A673 (cell line): ENCODE data around the gene SCYL1. TPM values are rescaled to one million over a fixed set of nuclear protein-coding genes. Genes with fewer than 3 reads are reported as not detected.

Source experiments
- BruUV-seq: library from RNA; stranded (reverse); fragments of 400-500 nt; replicated peaks from 2 replicates; lab custom pipeline; 2021; lab: Mats Ljungman, UMichigan
- CTCF ChIA-PET: fragments of 300-600 bp; sonication (Branson Sonifier 250); formaldehyde crosslinking; loops from one replicate; lab custom pipeline; 2022; ENCODE audit warnings: antibody characterized with exemption; lab: Charles Lee
- POLR2A ChIA-PET: fragments of 300-600 bp; sonication (Branson Sonifier 250); formaldehyde crosslinking; loops from one replicate; lab custom pipeline; 2022; ENCODE audit warnings: antibody characterized with exemption; ENCODE audit not compliant: low non-redundant PET; lab: Charles Lee
- DNase-seq: peaks from one replicate; pipeline ENCODE4 v3.0.0-alpha.2; 2015; ENCODE audit warnings: low spot score
- H3K27ac ChIP-seq: fragments of 200-600 bp; sonication (generic); 2 replicates; pipeline ENCODE4 v1.5.1; 2016; ENCODE audit warnings: mixed run types, low read depth, mild to moderate bottlenecking, mixed read lengths, antibody characterized with exemption, low read length; ENCODE audit not compliant: poor library complexity, severe bottlenecking
- H3K27me3 ChIP-seq: fragments of 200-600 bp; sonication (generic); replicated peaks from 2 replicates; pipeline ENCODE4 v1.6.1; 2017; ENCODE audit warnings: mixed run types, low read depth, mild to moderate bottlenecking, mixed read lengths, antibody characterized with exemption, low read length; ENCODE audit not compliant: insufficient read depth, poor library complexity
- H3K36me3 ChIP-seq: fragments of 200-600 bp; sonication (generic); 2 replicates; pipeline ENCODE4 v1.6.1; 2016; ENCODE audit warnings: mixed run types, mild to moderate bottlenecking, mixed read lengths, antibody characterized with exemption, low read length; ENCODE audit not compliant: insufficient read depth, poor library complexity, severe bottlenecking
- H3K4me1 ChIP-seq: fragments of 200-600 bp; sonication (generic); 2 replicates; pipeline ENCODE4 v1.6.1; 2017; ENCODE audit warnings: mixed run types, mild to moderate bottlenecking, mixed read lengths, antibody characterized with exemption, low read length; ENCODE audit not compliant: insufficient read depth, poor library complexity, severe bottlenecking
- H3K4me3 ChIP-seq: fragments of 200-600 bp; sonication (generic); 2 replicates; pipeline ENCODE4 v1.5.1; 2016; ENCODE audit warnings: low read depth, mixed run types, mild to moderate bottlenecking, mixed read lengths, low read length; ENCODE audit not compliant: poor library complexity, severe bottlenecking
- H3K9me3 ChIP-seq: fragments of 200-600 bp; sonication (generic); 2 replicates; pipeline ENCODE4 v1.6.1; 2016; ENCODE audit warnings: mixed run types, low read depth, mild to moderate bottlenecking, mixed read lengths, antibody characterized with exemption, low read length; ENCODE audit not compliant: poor library complexity, severe bottlenecking
- CTCF ChIP-seq: fragments of 300-800, 200-600 bp; sonication (generic); conservative IDR thresholded peaks from 2 replicates; pipeline ENCODE4 v1.5.1; 2017; ENCODE audit warnings: low read depth, mild to moderate bottlenecking, antibody characterized with exemption, low read length, moderate library complexity, mixed read lengths
- EZH2 ChIP-seq: fragments of 200-600 bp; sonication (generic); IDR thresholded peaks from 2 replicates; pipeline ENCODE4 v1.6.1; 2017; ENCODE audit warnings: borderline replicate concordance, low read depth, mild to moderate bottlenecking, mixed read lengths, antibody characterized with exemption, low read length; ENCODE audit not compliant: poor library complexity, severe bottlenecking
- intact Hi-C: fragments of 100-400 bp; cut with micrococcal nuclease; formaldehyde crosslinking; loops from one replicate; pipeline ENCODE4 v1.10.0; 2022; ENCODE audit not compliant: unreplicated experiment
- total RNA-seq: library from RNA; stranded (reverse); gene quantifications from 2 replicates; pipeline ENCODE4 v1.2.3, GENCODE V29; 2021

SCYL1 gene
- total RNA-seq, 1 experiment from 2014 or later, result 90.6 TPM

GRCh38 chr11:65535102-65535501 lies 10.2 kb downstream of the SCYL1 start:
- Histone ChIP-seq H3K4me1 (peaks cover under 1% of the 10 kb centered on the region), H3K27me3 (no peaks in the 10 kb centered on the region), H3K27ac (no peak overlapping the region), H3K36me3 (peaks cover 50% of the 10 kb centered on the region), H3K9me3 (no peaks in the 10 kb centered on the region), H3K4me3 (no peak overlapping the region)
- no peak for TF ChIP-seq CTCF
- TF ChIP-seq EZH2, result no peak
- ChIA-PET CTCF (no interaction called here), POLR2A (interaction anchor here (0.5 kb wide), 1 partner anchor 471 kb away, joined by 4 read pairs; no protein-coding TSS in a partner anchor)
- BruUV-seq, result no TSS peak
- intact Hi-C loops, result no loop called here
- DNase-seq, result no peak

GRCh38 chr11:65536412-65537295 lies 11.8 kb downstream of the SCYL1 start:
- H3K4me3 ChIP-seq, result no peak overlapping the region
- intact Hi-C loops, result no loop called here
- no peak overlapping the region for H3K27ac ChIP-seq
- no peaks in the 10 kb centered on the region for H3K9me3 ChIP-seq
- ChIA-PET POLR2A (interaction anchor here (0.5 kb wide), 1 partner anchor 37 kb away, joined by 3 read pairs; no protein-coding TSS in a partner anchor), CTCF (no interaction called here)
- DNase-seq, result no peak
- H3K36me3 ChIP-seq, result peaks cover 35% of the 10 kb centered on the region
- H3K4me1 ChIP-seq, result peaks cover 10% of the 10 kb centered on the region
- BruUV-seq, result no TSS peak
- no peaks in the 10 kb centered on the region for H3K27me3 ChIP-seq
- TF ChIP-seq EZH2, result no peak
- TF ChIP-seq CTCF, result no peak

GRCh38 chr11:65537296-65537597 lies 12.4 kb downstream of the SCYL1 start:
- H3K27ac ChIP-seq, result no peak overlapping the region
- BruUV-seq, result no TSS peak
- intact Hi-C loops, result no loop called here
- no peaks in the 10 kb centered on the region for H3K27me3 ChIP-seq
- no peak for TF ChIP-seq EZH2
- no peak for TF ChIP-seq CTCF
- H3K4me3 ChIP-seq, result no peak overlapping the region
- ChIA-PET CTCF (no interaction called here), POLR2A (interaction anchor here (0.5 kb wide), 1 partner anchor 37 kb away, joined by 3 read pairs; no protein-coding TSS in a partner anchor)
- peaks cover 32% of the 10 kb centered on the region for H3K36me3 ChIP-seq
- H3K9me3 ChIP-seq, result no peaks in the 10 kb centered on the region
- peaks cover 10% of the 10 kb centered on the region for H3K4me1 ChIP-seq
- DNase-seq, result no peak
